Measurements from ENCODE around the gene TRIM50.
"Not testable (repeated sequence)": the region's sequence is repeated elsewhere in the genome, so short reads cannot be mapped to it uniquely, and the experiment has no call there.

The TRIM50 gene

DNA sequence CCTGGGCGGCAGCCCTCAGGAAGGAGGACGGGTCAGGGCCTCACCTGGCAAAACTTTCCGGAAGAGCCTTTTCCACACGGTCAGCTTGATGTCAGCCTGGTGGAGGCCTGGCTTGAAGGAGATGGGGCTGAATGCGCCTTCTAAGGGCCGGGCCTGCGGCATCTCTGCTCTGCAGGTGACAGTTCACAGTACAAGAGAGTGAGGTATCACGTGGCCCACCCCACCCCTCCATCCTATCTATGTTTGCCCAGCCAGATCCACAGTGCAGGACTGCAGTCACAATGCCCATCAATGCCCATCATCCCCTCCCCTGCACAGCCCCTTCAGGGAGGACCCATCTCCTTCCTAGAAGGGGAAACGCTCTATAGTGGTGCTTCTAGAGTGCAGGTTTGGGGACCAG lies 11.4 kb downstream of the TRIM50 start:
- Histone ChIP-seq H3K4me3 (ENCODE audit: low read length in 2 of 2) (no peak overlapping the region), H3K27me3 (ENCODE audit: control insufficient read depth in 2 of 2, insufficient read depth in 2 of 2, low read length in 2 of 2) (no peaks in the 10 kb centered on the region), H3K9me3 (ENCODE audit: control insufficient read depth in 2 of 2, low read length in 2 of 2) (no peaks in the 10 kb centered on the region), H3K36me3 (ENCODE audit: control insufficient read depth in 2 of 2, insufficient read depth in 2 of 2, low read length in 2 of 2) (no peaks in the 10 kb centered on the region), H3K27ac (ENCODE audit: low read depth in 2 of 2, low read length in 2 of 2) (no peak overlapping the region), H3K9ac (ENCODE audit: low read depth in 1 of 2, low read length in 2 of 2) (no peak overlapping the region), H3K4me1 (ENCODE audit: control insufficient read depth in 2 of 2, insufficient read depth in 2 of 2, low read length in 2 of 2) (no peaks in the 10 kb centered on the region)

DNA sequence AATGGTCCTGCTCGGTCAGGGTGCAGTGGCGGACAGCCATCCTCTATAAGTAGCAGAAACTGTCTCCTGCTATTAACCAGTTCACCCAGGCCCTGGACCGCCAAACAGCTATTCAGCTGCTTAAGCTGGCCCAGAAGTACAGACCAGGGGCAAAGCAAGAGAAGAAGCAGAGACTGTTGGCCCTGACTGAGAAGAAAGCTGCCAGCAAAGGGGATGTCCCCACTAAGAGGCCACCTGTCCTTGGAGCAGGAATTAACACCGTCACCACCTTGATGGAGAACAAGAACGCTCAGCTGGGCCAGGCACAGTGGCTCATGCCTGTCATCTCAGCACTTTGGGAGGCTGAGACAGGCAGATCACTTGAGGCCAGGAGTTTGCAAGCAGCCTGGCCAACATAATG lies 13.6 kb downstream of the TRIM50 start:
- Histone ChIP-seq H3K27ac (ENCODE audit: low read depth in 2 of 2, low read length in 2 of 2) (no peak overlapping the region), H3K9me3 (ENCODE audit: control insufficient read depth in 2 of 2, low read length in 2 of 2) (no peaks in the 10 kb centered on the region), H3K27me3 (ENCODE audit: control insufficient read depth in 2 of 2, insufficient read depth in 2 of 2, low read length in 2 of 2) (no peaks in the 10 kb centered on the region), H3K9ac (ENCODE audit: low read depth in 1 of 2, low read length in 2 of 2) (no peak overlapping the region), H3K4me3 (ENCODE audit: low read length in 2 of 2) (no peak overlapping the region), H3K36me3 (ENCODE audit: control insufficient read depth in 2 of 2, insufficient read depth in 2 of 2, low read length in 2 of 2) (no peaks in the 10 kb centered on the region), H3K4me1 (ENCODE audit: control insufficient read depth in 2 of 2, insufficient read depth in 2 of 2, low read length in 2 of 2) (peaks cover 0 to 2% of the 10 kb centered on the region in 2 donors)

DNA sequence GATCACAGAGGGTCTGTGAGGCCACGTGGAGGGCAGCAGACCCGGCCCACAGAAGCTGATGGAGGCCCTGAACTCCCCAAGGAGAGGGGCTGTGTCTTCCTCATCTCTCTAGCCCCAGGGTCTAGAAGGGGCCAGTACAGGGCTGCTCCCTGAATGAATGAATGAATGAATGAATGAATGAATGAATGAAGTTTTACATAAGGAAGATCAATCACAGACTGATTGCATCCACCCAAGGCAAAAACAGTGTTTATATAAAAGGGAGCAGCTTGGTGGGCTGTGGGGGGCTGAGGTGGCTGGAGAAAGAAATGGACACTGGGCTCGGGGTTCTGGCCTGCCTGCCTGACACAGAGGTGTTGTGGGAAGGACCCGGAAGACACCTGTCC lies 14.4 kb downstream of the TRIM50 start:
- Histone ChIP-seq H3K4me1 (ENCODE audit: control insufficient read depth in 2 of 2, insufficient read depth in 2 of 2, low read length in 2 of 2) (peaks cover 0 to 5% of the 10 kb centered on the region in 2 donors), H3K9me3 (ENCODE audit: control insufficient read depth in 2 of 2, low read length in 2 of 2) (no peaks in the 10 kb centered on the region), H3K9ac (ENCODE audit: low read depth in 1 of 2, low read length in 2 of 2) (no peak overlapping the region), H3K27ac (ENCODE audit: low read depth in 2 of 2, low read length in 2 of 2) (no peak overlapping the region), H3K36me3 (ENCODE audit: control insufficient read depth in 2 of 2, insufficient read depth in 2 of 2, low read length in 2 of 2) (no peaks in the 10 kb centered on the region), H3K27me3 (ENCODE audit: control insufficient read depth in 2 of 2, insufficient read depth in 2 of 2, low read length in 2 of 2) (no peaks in the 10 kb centered on the region), H3K4me3 (ENCODE audit: low read length in 2 of 2) (no peak overlapping the region)

DNA sequence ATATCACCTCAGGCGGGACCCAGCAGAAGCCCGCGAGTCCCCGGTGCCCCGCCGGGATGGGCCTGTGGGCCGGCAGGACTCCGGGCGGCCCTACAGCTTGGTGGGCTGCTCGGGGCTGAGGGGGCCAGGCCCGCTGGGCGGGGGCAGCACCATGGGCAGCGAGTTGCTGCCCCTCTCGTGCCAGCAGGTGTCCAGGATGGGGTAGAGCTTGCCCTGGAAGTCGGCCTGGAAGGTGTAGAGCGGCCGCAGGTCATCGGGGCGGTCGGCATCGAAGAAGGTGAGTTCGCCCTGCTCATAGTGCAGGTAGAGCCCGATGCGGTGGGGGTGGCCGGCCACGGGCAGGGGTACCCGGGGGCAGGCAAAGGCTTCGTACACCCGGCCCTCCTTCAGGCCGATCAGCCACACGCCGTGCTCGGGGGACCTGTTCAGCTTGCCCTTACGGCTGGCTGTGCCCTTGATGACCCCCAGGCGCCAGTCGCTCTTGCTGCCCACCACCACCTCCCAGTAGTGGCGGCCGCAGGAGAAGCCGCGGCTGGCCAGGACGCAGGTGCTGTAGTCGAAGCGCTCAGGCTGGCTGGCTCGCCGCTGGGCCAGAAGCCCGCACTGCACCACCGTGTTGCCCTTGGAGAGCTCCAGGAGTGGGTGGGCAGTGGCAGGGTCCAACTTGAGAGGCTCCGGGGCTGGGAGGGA lies 14.9 kb downstream of the TRIM50 start:
- H3K27ac ChIP-seq (ENCODE audit: low read depth in 2 of 2, low read length in 2 of 2) = no peak overlapping the region
- H3K36me3 ChIP-seq (ENCODE audit: control insufficient read depth in 2 of 2, insufficient read depth in 2 of 2, low read length in 2 of 2) = no peaks in the 10 kb centered on the region
- no peak overlapping the region for H3K4me3 ChIP-seq (ENCODE audit: low read length in 2 of 2)
- no peak overlapping the region for H3K9ac ChIP-seq (ENCODE audit: low read depth in 1 of 2, low read length in 2 of 2)
- H3K27me3 ChIP-seq (ENCODE audit: control insufficient read depth in 2 of 2, insufficient read depth in 2 of 2, low read length in 2 of 2) = no peaks in the 10 kb centered on the region
- H3K4me1 ChIP-seq (ENCODE audit: control insufficient read depth in 2 of 2, insufficient read depth in 2 of 2, low read length in 2 of 2) = peaks cover 0 to 7% of the 10 kb centered on the region in 2 donors
- no peaks in the 10 kb centered on the region for H3K9me3 ChIP-seq (ENCODE audit: control insufficient read depth in 2 of 2, low read length in 2 of 2)

DNA sequence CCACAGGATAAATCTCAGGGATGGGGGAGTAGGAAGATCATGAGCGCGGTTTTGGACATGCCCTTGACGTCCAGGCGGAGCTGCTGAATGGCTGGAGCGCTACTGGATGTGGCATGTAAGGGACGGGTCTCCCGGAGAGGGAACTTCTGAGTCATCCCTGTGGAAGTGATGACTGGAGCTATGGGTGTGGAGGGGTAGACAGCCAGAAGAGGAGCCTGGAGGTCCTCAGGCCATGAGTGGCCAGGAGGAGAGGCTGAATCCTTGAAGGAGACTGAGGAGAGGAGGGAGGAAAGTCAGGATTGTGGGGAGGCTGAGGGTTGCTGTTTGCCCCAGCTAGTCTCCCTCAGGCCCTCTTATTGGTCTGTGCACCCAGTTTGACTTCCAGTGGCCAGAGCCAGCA lies 16.5 kb downstream of the TRIM50 start:
- peaks cover 0 to 13% of the 10 kb centered on the region in 2 donors for H3K4me1 ChIP-seq (ENCODE audit: control insufficient read depth in 2 of 2, insufficient read depth in 2 of 2, low read length in 2 of 2)
- not testable (repeated sequence) for H3K36me3 ChIP-seq (ENCODE audit: control insufficient read depth in 2 of 2, insufficient read depth in 2 of 2, low read length in 2 of 2); H3K27me3 ChIP-seq (ENCODE audit: control insufficient read depth in 2 of 2, insufficient read depth in 2 of 2, low read length in 2 of 2); H3K9me3 ChIP-seq (ENCODE audit: control insufficient read depth in 2 of 2, low read length in 2 of 2); H3K4me3 ChIP-seq (ENCODE audit: low read length in 2 of 2); H3K9ac ChIP-seq (ENCODE audit: low read depth in 1 of 2, low read length in 2 of 2); H3K27ac ChIP-seq (ENCODE audit: low read depth in 2 of 2, low read length in 2 of 2)

DNA sequence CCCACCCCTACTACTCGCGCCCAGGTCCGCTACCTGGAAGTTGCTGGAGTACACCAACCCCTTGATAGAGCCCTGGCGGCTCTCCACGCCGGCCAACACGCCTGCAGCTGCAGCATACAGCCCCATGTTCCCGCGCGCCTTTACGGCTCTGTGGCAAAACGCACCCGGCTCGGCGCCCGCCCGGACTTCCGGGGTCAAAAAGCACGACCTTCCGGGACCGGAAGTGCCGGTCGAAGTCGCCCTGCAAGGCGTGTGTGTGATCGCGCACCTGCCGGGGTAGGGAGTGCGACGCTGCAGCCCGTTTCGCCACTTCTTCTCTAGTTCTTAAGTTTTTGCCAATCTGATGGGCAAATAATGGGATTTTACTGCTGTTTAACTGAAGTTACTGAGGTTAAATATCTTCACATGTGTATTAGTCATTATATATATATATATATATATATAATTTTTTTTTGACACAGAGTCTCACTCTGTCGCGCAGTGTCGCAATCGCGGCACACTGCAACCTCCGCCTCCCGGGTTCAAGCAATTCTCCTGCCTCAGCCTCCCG lies 19.1 kb downstream of the TRIM50 start, which contains the start of gene NSUN5:
Gene NSUN5, minus strand, starts transcription at position 162 of the 550 bp plus-strand sequence. Its CDS starts 36 bp downstream, at position 126.
- H3K27ac ChIP-seq (ENCODE audit: low read depth in 2 of 2, low read length in 2 of 2) = peak within 1 kb of the TSS in 1 of 2 donors; percentile 38
- H3K4me1 ChIP-seq (ENCODE audit: control insufficient read depth in 2 of 2, insufficient read depth in 2 of 2, low read length in 2 of 2) = peaks cover 0 to 13% of the 10 kb centered on the region in 2 donors
- peak within 1 kb of the TSS; percentile 60 to 63 for H3K9ac ChIP-seq (ENCODE audit: low read depth in 1 of 2, low read length in 2 of 2)
- H3K9me3 ChIP-seq (ENCODE audit: control insufficient read depth in 2 of 2, low read length in 2 of 2) = no peaks in the 10 kb centered on the region
- no peaks in the 10 kb centered on the region for H3K27me3 ChIP-seq (ENCODE audit: control insufficient read depth in 2 of 2, insufficient read depth in 2 of 2, low read length in 2 of 2)
- H3K4me3 ChIP-seq (ENCODE audit: low read length in 2 of 2) = peak within 1 kb of the TSS; percentile 73 to 87
- peaks cover 19 to 25% of the 10 kb centered on the region in 2 donors for H3K36me3 ChIP-seq (ENCODE audit: control insufficient read depth in 2 of 2, insufficient read depth in 2 of 2, low read length in 2 of 2)

DNA sequence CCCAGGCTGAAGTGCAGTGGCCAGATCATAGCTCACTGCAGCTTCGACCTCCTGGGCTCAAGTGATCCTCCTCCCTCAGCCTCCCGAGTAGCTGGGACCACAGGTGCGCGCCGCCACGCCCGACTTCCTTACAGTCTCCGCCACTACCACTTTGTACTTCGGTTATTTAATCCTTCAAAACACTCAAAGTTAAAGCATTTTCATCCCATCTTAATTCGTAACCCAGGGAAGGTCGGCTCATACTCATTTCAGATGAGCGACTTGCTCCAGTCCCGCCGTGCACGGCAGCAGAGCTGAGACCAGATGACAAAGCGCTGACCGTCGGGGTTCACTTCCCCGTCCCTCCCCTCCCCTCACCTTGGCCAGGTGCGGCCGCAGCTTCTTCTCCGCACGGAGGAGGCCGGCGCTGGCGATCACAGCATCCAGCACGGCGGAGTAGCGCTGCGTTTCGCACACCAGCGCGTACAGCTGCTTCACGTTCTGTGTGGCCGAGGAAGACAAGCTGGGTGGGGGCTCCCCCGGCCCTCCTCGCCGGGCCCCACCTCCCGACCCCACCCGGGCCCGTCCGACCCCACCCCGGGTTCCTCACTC lies 19.7 kb downstream of the TRIM50 start:
- Histone ChIP-seq H3K27me3 (ENCODE audit: control insufficient read depth in 2 of 2, insufficient read depth in 2 of 2, low read length in 2 of 2) (no peaks in the 10 kb centered on the region), H3K27ac (ENCODE audit: low read depth in 2 of 2, low read length in 2 of 2) (peak overlapping the region in 1 of 2 donors; percentile 38), H3K9ac (ENCODE audit: low read depth in 1 of 2, low read length in 2 of 2) (peak overlapping the region; percentile 60 to 63), H3K4me3 (ENCODE audit: low read length in 2 of 2) (peak overlapping the region; percentile 73 to 87), H3K9me3 (ENCODE audit: control insufficient read depth in 2 of 2, low read length in 2 of 2) (no peaks in the 10 kb centered on the region), H3K4me1 (ENCODE audit: control insufficient read depth in 2 of 2, insufficient read depth in 2 of 2, low read length in 2 of 2) (peaks cover 0 to 13% of the 10 kb centered on the region in 2 donors), H3K36me3 (ENCODE audit: control insufficient read depth in 2 of 2, insufficient read depth in 2 of 2, low read length in 2 of 2) (peaks cover 21 to 25% of the 10 kb centered on the region in 2 donors)

DNA sequence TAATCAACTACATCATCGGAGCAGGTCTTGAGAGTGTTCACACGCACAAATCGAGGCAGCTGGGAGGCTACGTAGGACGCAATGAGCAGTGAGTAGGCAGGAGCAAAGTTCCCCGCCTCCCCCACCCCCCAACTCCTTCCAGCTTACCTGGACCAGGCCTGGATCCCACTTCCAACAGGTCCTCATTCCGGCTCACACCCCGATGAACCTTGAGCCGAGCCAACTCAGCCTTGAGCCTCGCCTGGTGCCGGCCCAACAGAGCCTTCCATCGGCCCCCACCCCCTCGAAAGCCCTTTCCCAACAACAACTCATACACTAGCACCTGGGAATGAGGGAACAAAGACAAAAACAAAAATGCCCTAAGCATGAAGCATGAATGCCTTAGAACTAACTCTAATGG lies 20.4 kb downstream of the TRIM50 start:
- Histone ChIP-seq H3K4me1 (ENCODE audit: control insufficient read depth in 2 of 2, insufficient read depth in 2 of 2, low read length in 2 of 2) (peaks cover 0 to 13% of the 10 kb centered on the region in 2 donors), H3K36me3 (ENCODE audit: control insufficient read depth in 2 of 2, insufficient read depth in 2 of 2, low read length in 2 of 2) (peaks cover 24 to 25% of the 10 kb centered on the region in 2 donors), H3K9ac (ENCODE audit: low read depth in 1 of 2, low read length in 2 of 2) (no peak overlapping the region), H3K27ac (ENCODE audit: low read depth in 2 of 2, low read length in 2 of 2) (no peak overlapping the region), H3K4me3 (ENCODE audit: low read length in 2 of 2) (peak overlapping the region in 1 of 2 donors; percentile 87), H3K9me3 (ENCODE audit: control insufficient read depth in 2 of 2, low read length in 2 of 2) (no peaks in the 10 kb centered on the region), H3K27me3 (ENCODE audit: control insufficient read depth in 2 of 2, insufficient read depth in 2 of 2, low read length in 2 of 2) (no peaks in the 10 kb centered on the region)

DNA sequence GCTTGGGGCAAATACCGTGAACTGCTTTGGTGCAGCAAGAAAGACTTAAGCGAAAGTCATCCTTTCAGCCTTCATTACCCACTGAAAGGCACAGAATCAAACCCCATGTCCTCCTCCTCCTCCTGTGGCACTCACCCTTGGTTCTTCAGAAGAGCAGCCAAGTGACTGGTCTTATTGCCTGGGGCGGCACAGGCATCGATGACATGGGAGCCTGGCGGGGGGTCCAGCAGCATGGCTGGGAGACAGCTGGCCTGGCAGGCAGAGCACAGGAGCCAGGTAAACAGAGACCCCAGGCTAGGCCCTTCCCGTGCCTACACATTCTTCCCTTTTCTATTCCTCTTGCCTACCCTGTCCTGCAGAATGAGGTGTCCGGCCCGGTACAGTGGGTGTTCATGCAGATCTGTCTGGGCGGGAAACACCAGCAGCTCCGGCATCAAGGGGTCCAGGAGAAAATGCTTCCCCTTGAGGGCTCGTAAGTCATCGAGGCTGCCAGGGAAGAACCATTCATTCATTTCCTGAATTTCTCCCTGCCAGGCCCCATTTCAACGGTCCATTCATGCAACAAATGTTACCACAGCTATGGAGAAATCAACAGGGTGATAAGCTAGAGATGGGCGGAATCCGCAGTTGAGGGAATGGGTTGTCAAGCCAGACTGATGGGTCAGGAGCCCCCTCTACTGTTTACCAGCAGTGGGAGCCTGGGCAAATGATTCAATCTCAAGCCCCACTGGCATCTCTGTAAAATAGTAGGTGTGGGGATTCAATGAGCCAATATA lies 23.1 kb downstream of the TRIM50 start:
- not testable (repeated sequence) for H3K27ac ChIP-seq (ENCODE audit: low read depth in 2 of 2, low read length in 2 of 2); H3K9ac ChIP-seq (ENCODE audit: low read depth in 1 of 2, low read length in 2 of 2); H3K9me3 ChIP-seq (ENCODE audit: control insufficient read depth in 2 of 2, low read length in 2 of 2); H3K4me3 ChIP-seq (ENCODE audit: low read length in 2 of 2); H3K27me3 ChIP-seq (ENCODE audit: control insufficient read depth in 2 of 2, insufficient read depth in 2 of 2, low read length in 2 of 2)
- Histone ChIP-seq H3K4me1 (ENCODE audit: control insufficient read depth in 2 of 2, insufficient read depth in 2 of 2, low read length in 2 of 2) (peaks cover 0 to 13% of the 10 kb centered on the region in 2 donors), H3K36me3 (ENCODE audit: control insufficient read depth in 2 of 2, insufficient read depth in 2 of 2, low read length in 2 of 2) (peaks cover 24 to 25% of the 10 kb centered on the region in 2 donors)

DNA sequence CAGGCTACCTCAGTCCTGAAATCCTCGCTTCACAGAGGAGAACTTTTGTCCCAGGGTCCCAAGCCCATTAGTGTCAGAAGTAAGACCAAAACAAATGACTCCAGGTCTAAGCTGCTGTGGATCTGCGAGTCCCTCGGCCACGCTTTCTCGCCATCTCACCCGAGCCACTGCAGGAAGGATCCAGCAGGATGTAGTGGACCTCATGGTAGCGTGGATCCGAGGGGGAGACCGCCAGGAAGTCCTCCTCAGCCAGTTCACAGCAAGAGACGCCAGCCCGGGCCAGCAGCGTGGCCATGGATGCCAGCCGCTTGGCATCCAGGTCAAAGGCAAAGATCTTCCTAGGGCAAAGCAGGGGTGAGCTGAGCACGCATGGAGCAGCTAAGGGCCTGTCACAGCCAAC lies 23.8 kb downstream of the TRIM50 start:
- H3K4me3 ChIP-seq (ENCODE audit: low read length in 2 of 2) = no peak overlapping the region
- peaks cover 0 to 9% of the 10 kb centered on the region in 2 donors for H3K4me1 ChIP-seq (ENCODE audit: control insufficient read depth in 2 of 2, insufficient read depth in 2 of 2, low read length in 2 of 2)
- H3K9me3 ChIP-seq (ENCODE audit: control insufficient read depth in 2 of 2, low read length in 2 of 2) = no peaks in the 10 kb centered on the region
- H3K9ac ChIP-seq (ENCODE audit: low read depth in 1 of 2, low read length in 2 of 2) = no peak overlapping the region
- no peaks in the 10 kb centered on the region for H3K27me3 ChIP-seq (ENCODE audit: control insufficient read depth in 2 of 2, insufficient read depth in 2 of 2, low read length in 2 of 2)
- no peak overlapping the region for H3K27ac ChIP-seq (ENCODE audit: low read depth in 2 of 2, low read length in 2 of 2)
- H3K36me3 ChIP-seq (ENCODE audit: control insufficient read depth in 2 of 2, insufficient read depth in 2 of 2, low read length in 2 of 2) = peaks cover 24 to 25% of the 10 kb centered on the region in 2 donors
